Stimulated activated CD8-positive, alpha-beta memory T cell treated with anti-CD3 and anti-CD28 coated beads, Interleukin-7, amount 100 ng/mL, for 24 hours (primary cell): ENCODE measurements around the gene NOL12.
"Not testable (repeated sequence)": the region's sequence is repeated elsewhere in the genome, so short reads cannot be mapped to it uniquely, and the experiment has no call there.

Experiments used
- DNase-seq: peaks from one replicate; pipeline ENCODE4 v3.0.0-alpha.2; 2020; ENCODE audit warnings: low read depth

The NOL12 gene

GRCh38 chr22:37686002-37686982 lies at the start of gene NOL12:
NOL12 (plus strand) TSS chr22:37686343; CDS start chr22:37686393, 50 bp downstream.
- peak; percentile 55 for DNase-seq

DNA sequence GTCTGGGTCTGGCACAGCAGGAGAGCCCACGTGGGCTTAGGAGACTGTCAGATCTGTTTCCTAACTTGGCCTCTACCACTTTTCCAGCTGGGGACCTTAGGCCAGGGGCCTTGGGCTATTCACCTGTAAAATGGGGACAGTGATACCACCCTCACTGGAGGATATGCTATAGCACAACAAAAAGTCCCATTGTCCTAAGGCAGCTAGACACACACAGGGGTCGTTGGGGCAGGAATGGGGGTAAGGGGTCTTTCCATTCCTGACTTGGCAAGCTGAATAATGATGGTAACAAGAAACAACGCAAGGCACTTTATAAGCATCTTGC lies 49.2 kb upstream of the NOL12 start:
- DNase-seq = no peak

- no peak for DNase-seq
Measured at GRCh38 chr22:37638391-37639069, 47.6 kb upstream of the NOL12 start.

DNA sequence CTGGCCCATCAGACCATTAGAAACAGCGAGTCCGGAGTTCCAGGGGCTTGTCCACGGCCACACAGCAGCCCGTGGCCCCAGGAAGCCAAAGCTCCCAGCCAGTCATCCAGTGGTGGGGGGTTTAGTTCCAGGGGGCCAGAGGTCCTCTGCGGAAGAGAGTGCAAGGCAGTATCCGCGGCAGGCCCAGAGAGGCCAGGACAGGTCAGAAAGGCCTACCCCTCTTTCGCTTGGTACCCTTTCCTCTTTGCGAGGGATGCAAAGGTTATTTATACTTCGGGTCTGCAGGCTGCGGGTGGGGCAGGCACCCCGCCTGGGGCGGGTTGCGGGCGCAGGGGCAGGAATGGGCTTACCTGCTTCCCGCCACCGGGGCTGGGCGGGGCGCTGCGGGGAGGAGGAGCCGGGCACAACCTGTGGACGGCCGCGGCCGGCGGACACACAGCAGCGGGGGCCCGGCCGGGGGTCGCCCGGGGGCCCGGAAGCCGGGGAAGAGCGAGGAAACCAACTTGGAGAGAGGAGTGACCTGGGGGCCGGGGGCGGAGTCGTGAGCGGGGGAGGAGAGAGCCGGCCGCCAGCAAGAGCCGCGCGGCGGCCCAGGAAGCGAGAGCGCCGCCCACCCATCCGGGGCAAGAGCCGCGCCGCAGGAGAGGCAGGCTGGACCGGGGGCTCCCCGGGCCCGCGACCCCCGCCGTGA lies 46.9 kb upstream of the NOL12 start, which contains the start of gene SH3BP1:
Gene SH3BP1, plus strand, starts transcription at position 600 of the 691 bp plus-strand sequence. CDS start 119 bp downstream, outside the sequence.
- no peak for DNase-seq

- DNase-seq = no peak
Measured at GRCh38 chr22:37639771-37640590, 46.2 kb upstream of the NOL12 start.

- no peak for DNase-seq
Measured at GRCh38 chr22:37640591-37641560, 45.3 kb upstream of the NOL12 start.

DNA sequence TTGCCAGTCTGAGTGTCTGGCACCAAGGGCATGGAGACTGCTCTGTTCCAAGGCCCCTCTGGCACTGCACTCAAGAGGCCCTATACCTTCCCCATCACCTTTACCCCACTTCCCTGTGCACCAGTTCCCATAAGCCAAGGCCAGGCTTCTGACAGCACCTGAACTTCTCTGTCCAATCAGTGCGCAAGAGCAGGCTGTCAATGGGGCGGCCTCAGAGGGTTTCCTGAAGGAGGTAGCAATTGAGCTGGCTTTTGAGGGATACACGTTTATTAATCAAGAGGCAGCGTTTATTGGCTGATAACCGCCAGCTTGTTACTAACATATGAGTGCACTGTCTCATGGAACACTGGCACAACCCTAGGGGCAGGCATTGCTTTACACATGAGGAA lies 44.6 kb upstream of the NOL12 start:
- DNase-seq = no peak

GRCh38 chr22:37643225-37643847 lies 42.8 kb upstream of the NOL12 start:
- DNase-seq = peak; percentile 88

DNA sequence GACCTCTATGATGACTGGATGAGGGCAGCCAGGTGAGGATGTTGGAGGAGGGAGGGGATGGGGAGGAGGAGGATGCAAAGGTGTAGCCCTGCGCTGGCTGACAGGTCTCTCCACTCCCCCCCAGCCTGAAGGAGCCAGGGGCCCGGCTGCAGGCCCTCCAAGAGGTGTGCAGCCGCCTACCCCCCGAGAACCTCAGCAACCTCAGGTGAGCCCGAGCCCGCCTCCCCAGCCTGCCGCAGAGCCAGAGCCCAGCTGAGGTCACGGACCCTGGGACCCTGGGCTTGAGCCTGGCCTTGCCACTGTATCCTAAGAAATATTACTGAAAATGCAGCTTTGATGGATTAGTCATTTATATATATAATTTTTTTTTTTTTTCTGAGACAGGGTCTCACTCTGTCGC lies 38.8 kb upstream of the NOL12 start:
- no peak for DNase-seq

DNA sequence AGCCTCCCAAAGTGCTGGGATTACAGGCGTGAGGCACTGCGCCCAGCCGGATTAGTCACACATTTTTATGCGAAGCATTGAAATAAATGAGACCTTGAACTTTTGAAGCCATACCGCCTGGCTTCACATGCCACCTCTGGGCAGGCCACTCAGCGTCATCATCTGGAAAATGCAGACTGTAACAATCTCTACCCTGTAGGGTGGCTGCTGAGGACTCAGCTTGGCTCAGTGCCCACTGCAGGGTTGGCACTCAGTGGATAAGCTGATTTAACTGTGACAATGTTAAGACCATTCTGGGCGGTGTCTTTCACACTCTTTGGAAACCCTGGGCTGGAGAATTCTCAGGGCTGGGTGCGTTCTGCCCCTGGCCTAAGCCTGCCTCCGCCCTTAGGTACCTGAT lies 38.2 kb upstream of the NOL12 start:
- no peak for DNase-seq

- DNase-seq = no peak
Measured at GRCh38 chr22:37650463-37651136, 35.5 kb upstream of the NOL12 start.

DNA sequence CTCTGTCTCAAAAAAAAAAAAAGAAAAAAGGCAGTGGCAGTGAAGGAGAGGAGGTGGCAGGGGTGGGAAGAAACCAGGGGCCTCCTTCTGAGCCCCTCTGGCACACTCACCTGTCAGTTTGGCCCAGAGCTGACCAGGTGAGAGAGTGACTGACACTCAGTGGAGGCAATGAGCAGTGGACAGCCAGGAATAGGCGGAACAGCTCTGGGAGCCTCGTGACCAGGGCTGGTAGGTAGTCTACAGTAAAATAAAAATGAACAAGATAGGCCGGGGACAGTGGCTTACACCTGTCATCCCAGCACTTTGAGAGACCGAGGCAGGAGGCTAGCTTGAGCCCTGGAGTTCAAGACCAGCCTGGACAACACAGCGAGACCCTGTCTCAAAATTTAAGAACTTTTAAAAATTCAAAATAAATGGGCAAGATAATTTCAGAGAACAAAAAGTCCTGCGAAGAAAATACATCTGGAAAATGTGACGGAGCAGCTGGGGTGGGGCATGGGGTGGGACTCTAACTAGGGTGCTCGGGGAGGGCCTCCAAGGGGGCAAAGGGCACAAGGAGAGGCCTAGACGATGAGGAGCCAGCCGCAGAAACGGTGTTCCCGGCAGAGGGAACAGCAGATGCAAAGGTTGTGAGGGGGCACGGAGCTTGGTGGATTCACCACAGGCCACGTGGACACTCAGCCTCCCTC lies 31.4 kb upstream of the NOL12 start:
- DNase-seq = no peak

- no peak for DNase-seq
Measured at GRCh38 chr22:37655252-37655563, 30.9 kb upstream of the NOL12 start.

- DNase-seq = not testable (repeated sequence)
Measured at GRCh38 chr22:37656583-37656982, 29.6 kb upstream of the NOL12 start.

GRCh38 chr22:37657590-37658132 lies 28.5 kb upstream of the NOL12 start:
- DNase-seq = no peak

DNA sequence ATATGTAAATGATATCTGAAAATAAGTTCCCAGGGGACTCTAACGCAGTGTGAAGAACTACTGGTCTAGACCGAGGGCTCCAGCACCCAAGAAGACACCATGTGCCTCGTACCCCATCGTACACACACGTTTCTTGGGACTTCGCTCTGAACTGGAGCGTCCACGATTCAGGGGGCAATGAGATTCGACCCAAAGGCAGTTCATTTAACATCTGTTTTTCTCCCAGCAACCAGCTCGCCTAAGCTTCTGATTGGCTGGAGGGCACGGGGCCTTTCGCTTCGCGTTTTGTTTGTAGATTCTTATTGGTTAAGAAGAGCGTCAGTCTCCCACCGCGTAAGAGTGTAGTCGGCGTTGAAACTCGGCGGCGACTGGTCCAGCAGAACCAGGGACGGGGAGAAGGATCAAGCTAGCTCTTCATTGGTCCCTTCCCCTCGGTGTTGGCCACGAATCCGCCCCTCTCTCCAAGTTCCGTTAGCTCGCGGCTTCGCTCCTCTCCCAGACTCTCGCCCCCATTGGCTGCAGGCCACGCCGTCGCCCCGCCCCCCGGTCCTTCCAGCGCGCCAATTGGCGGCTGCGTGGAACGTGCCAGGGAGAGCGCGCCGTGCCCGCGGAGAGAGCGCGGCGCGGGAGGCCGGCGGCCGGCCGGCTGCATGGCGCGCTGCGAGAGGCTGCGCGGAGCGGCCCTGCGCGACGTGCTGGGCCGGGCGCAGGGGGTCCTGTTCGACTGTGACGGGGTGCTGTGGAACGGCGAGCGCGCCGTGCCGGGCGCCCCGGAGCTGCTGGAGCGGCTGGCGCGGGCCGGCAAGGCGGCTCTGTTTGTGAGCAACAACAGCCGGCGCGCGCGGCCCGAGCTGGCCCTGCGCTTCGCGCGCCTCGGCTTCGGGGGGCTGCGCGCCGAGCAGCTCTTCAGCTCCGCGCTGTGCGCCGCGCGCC lies 27.7 kb upstream of the NOL12 start, which contains the start of gene PDXP:
Gene PDXP, plus strand, starts transcription at position 591 of the 933 bp plus-strand sequence. Its CDS starts 60 bp downstream, at position 651.
- peak; percentile 98 for DNase-seq
